ENCODE data around the gene SCAMP4. TPM values are rescaled to one million over a fixed set of nuclear protein-coding genes. Genes with fewer than 3 reads are reported as not detected.
A peak's percentile ranks its signal among the peaks of the same experiment; 100 is the strongest.

SCAMP4 gene
- total RNA-seq, 1 experiment from 2014 or later = 69.8 TPM

- CTCF ChIA-PET = no interaction called here
- Histone ChIP-seq H3K27ac (no peak overlapping the region), H3K4me1 (replicated peaks; ENCODE audit: insufficient read depth) (peaks cover 6% of the 10 kb centered on the region; the same call in 1 of the 2 replicates), H3K36me3 (ENCODE audit: low read depth) (no peaks in the 10 kb centered on the region), H3K4me3 (no peak overlapping the region), H2AFZ (no peak overlapping the region), H3K9me3 (ENCODE audit: insufficient read depth, low read depth) (no peaks in the 10 kb centered on the region), H3K27me3 (ENCODE audit: insufficient read depth, low read depth) (no peaks in the 10 kb centered on the region), H3K4me2 (no peak overlapping the region), H3K79me2 (ENCODE audit: low read depth) (peaks cover 66% of the 10 kb centered on the region), H3F3A (ENCODE audit: insufficient read depth, low read depth) (peaks cover 6% of the 10 kb centered on the region; the same call in 1 of the 2 replicates), H4K20me1 (ENCODE audit: insufficient read depth) (peaks cover 33% of the 10 kb centered on the region), H3K9me2 (ENCODE audit: insufficient read depth) (no peaks in the 10 kb centered on the region)
- TF ChIP-seq, protein P1, sequence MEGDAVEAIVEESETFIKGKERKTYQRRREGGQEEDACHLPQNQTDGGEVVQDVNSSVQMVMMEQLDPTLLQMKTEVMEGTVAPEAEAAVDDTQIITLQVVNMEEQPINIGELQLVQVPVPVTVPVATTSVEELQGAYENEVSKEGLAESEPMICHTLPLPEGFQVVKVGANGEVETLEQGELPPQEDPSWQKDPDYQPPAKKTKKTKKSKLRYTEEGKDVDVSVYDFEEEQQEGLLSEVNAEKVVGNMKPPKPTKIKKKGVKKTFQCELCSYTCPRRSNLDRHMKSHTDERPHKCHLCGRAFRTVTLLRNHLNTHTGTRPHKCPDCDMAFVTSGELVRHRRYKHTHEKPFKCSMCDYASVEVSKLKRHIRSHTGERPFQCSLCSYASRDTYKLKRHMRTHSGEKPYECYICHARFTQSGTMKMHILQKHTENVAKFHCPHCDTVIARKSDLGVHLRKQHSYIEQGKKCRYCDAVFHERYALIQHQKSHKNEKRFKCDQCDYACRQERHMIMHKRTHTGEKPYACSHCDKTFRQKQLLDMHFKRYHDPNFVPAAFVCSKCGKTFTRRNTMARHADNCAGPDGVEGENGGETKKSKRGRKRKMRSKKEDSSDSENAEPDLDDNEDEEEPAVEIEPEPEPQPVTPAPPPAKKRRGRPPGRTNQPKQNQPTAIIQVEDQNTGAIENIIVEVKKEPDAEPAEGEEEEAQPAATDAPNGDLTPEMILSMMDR (conservative IDR thresholded peaks at IDR 0.05) = no peak
- no peak for TF ChIP-seq EZH2 (IDR thresholded peaks at IDR 0.05; ENCODE audit: low read depth)
- no TSS peak for BruUV-seq (replicated peaks)
- POLR2A ChIA-PET (ENCODE audit: unreplicated experiment) = interaction anchor here (0.6 kb wide), 1 partner anchor 70 kb away, joined by 9 read pairs; no protein-coding TSS in a partner anchor
- intact Hi-C loops (cut with micrococcal nuclease; ENCODE audit: unreplicated experiment) = no loop called here
- DNase-seq = no peak
Measured at GRCh38 chr19:1944088-1944915, 39.1 kb downstream of the SCAMP4 start.

DNA sequence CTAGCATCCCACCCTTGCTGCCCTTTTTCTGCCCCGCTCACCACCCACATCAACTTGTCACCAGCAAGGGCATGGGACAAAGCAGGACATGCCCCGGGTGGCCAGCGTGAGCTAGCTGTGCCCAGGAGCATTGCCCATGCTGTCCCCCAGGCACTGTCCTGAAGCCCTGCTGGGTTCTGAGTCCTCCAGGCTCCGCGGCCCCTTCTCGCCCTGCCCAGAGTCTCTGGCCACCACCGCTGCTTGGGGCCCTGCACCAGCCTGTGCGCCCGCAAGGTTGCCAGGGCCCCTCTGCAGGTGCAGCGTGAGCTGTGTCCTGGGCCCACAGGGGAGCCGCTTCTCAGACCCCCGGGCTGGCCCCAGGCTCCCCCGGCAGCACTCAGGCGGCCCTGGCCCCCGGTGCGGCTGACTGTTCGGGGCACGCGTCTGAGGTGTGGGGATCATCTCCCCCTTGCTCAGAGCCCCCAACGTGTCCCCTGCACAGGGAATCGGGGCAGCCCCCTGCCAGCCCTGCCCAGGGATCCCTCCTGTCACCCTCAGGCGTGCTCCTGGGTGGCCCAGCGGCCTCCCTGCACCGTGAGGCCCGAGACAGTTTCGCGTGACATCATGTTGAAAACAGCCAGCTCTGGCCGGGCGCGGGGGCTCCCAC, 39.8 kb downstream of the SCAMP4 start:
- Histone ChIP-seq H3K27ac (no peak overlapping the region), H3K9me3 (ENCODE audit: insufficient read depth, low read depth) (no peaks in the 10 kb centered on the region), H3K4me2 (no peak overlapping the region), H3K79me2 (ENCODE audit: low read depth) (peaks cover 66% of the 10 kb centered on the region), H3K4me1 (replicated peaks; ENCODE audit: insufficient read depth) (0 out of 2 replicates have a peak, but pooled peaks cover under 1% of the 10 kb centered on the region), H4K20me1 (ENCODE audit: insufficient read depth) (peaks cover 33% of the 10 kb centered on the region), H3F3A (ENCODE audit: insufficient read depth, low read depth) (peaks cover 1% of the 10 kb centered on the region; the same call in 1 of the 2 replicates), H3K9me2 (ENCODE audit: insufficient read depth) (no peaks in the 10 kb centered on the region), H3K27me3 (ENCODE audit: insufficient read depth, low read depth) (no peaks in the 10 kb centered on the region), H3K36me3 (ENCODE audit: low read depth) (no peaks in the 10 kb centered on the region), H3K4me3 (no peak overlapping the region), H2AFZ (no peak overlapping the region)
- BruUV-seq (replicated peaks) = no TSS peak
- TF ChIP-seq, protein P1 (conservative IDR thresholded peaks at IDR 0.05) = no peak
- no peak for TF ChIP-seq EZH2 (IDR thresholded peaks at IDR 0.05; ENCODE audit: low read depth)
- POLR2A ChIA-PET (ENCODE audit: unreplicated experiment) = interaction anchor here (0.6 kb wide), 1 partner anchor 70 kb away, joined by 9 read pairs; no protein-coding TSS in a partner anchor
- no peak for DNase-seq
- intact Hi-C loops (cut with micrococcal nuclease; ENCODE audit: unreplicated experiment) = no loop called here
- CTCF ChIA-PET = interaction anchor here (0.7 kb wide), 1 partner anchor 73 kb away, joined by 3 read pairs; no protein-coding TSS in a partner anchor

- Histone ChIP-seq H3F3A (ENCODE audit: insufficient read depth, low read depth) (no peaks in the 10 kb centered on the region), H3K9me3 (ENCODE audit: insufficient read depth, low read depth) (no peaks in the 10 kb centered on the region), H3K4me2 (no peak overlapping the region), H3K27me3 (ENCODE audit: insufficient read depth, low read depth) (no peaks in the 10 kb centered on the region), H3K27ac (no peak overlapping the region), H3K4me3 (no peak overlapping the region), H3K4me1 (replicated peaks; ENCODE audit: insufficient read depth) (no peaks in the 10 kb centered on the region), H3K79me2 (ENCODE audit: low read depth) (peaks cover 73% of the 10 kb centered on the region), H4K20me1 (ENCODE audit: insufficient read depth) (peaks cover 33% of the 10 kb centered on the region), H2AFZ (no peak overlapping the region), H3K36me3 (ENCODE audit: low read depth) (no peaks in the 10 kb centered on the region), H3K9me2 (ENCODE audit: insufficient read depth) (no peaks in the 10 kb centered on the region)
- CTCF ChIA-PET = interaction anchor here (0.6 kb wide), 1 partner anchor 9 kb away, joined by 6 read pairs; no protein-coding TSS in a partner anchor
- BruUV-seq (replicated peaks) = no TSS peak
- POLR2A ChIA-PET (ENCODE audit: unreplicated experiment) = no interaction called here
- TF ChIP-seq, protein P1 (conservative IDR thresholded peaks at IDR 0.05) = peak; percentile 57
- no peak for TF ChIP-seq EZH2 (IDR thresholded peaks at IDR 0.05; ENCODE audit: low read depth)
- intact Hi-C loops (cut with micrococcal nuclease; ENCODE audit: unreplicated experiment) = no loop called here
- DNase-seq = no peak
Measured at GRCh38 chr19:1945899-1946298, 40.7 kb downstream of the SCAMP4 start.
